ENCODE results near the gene HRCT1. TPM values are rescaled to one million over a fixed set of nuclear protein-coding genes. Genes with fewer than 3 reads are reported as not detected.

Gene HRCT1
- total RNA-seq, 2 donors from 2014 or later = 43.1 to 65.0 TPM

- Histone ChIP-seq H3K9me3 (no peaks in the 10 kb centered on the region), H3K27ac (peak overlapping the region; percentile 73), H3K4me3 (no peak overlapping the region), H3K27me3 (no peaks in the 10 kb centered on the region), H3K9ac (ENCODE audit: low read depth in 2 of 2, low read length in 2 of 2) (peak overlapping the region in 1 of 2 donors; percentile 26), H3K4me1 (peaks cover 14% of the 10 kb centered on the region), H3K36me3 (no peaks in the 10 kb centered on the region)
- intact Hi-C loops (cut with DNase I) = no loop called here
- DNase-seq = no peak
- no peak for TF ChIP-seq CTCF (IDR thresholded peaks at IDR 0.05)
Measured at GRCh38 chr9:35948451-35948850, 42.4 kb downstream of the HRCT1 start.

GRCh38 chr9:35948901-35949318, 42.9 kb downstream of the HRCT1 start:
- no peak for TF ChIP-seq CTCF (IDR thresholded peaks at IDR 0.05)
- peaks cover 14% of the 10 kb centered on the region for H3K4me1 ChIP-seq
- peak; percentile 63 for DNase-seq
- H3K9ac ChIP-seq (ENCODE audit: low read depth in 2 of 2, low read length in 2 of 2) = peak overlapping the region in 1 of 2 donors; percentile 78
- no peaks in the 10 kb centered on the region for H3K36me3 ChIP-seq
- no peak overlapping the region for H3K4me3 ChIP-seq
- intact Hi-C loops (cut with DNase I) = no loop called here
- H3K27ac ChIP-seq = peak overlapping the region; percentile 73
- no peaks in the 10 kb centered on the region for H3K9me3 ChIP-seq
- H3K27me3 ChIP-seq = no peaks in the 10 kb centered on the region

GRCh38 chr9:35951736-35952135, 45.7 kb downstream of the HRCT1 start:
- H3K4me1 ChIP-seq = peaks cover 5% of the 10 kb centered on the region
- no peak overlapping the region for H3K9ac ChIP-seq (ENCODE audit: low read depth in 2 of 2, low read length in 2 of 2)
- no peaks in the 10 kb centered on the region for H3K27me3 ChIP-seq
- H3K36me3 ChIP-seq = no peaks in the 10 kb centered on the region
- no peak for DNase-seq
- H3K9me3 ChIP-seq = no peaks in the 10 kb centered on the region
- H3K4me3 ChIP-seq = no peak overlapping the region
- intact Hi-C loops (cut with DNase I) = no loop called here
- TF ChIP-seq CTCF (IDR thresholded peaks at IDR 0.05) = no peak
- H3K27ac ChIP-seq = no peak overlapping the region

- no peak overlapping the region for H3K9ac ChIP-seq (ENCODE audit: low read depth in 2 of 2, low read length in 2 of 2)
- H3K4me1 ChIP-seq = peaks cover 5% of the 10 kb centered on the region
- no peaks in the 10 kb centered on the region for H3K9me3 ChIP-seq
- no peaks in the 10 kb centered on the region for H3K27me3 ChIP-seq
- no peak overlapping the region for H3K27ac ChIP-seq
- intact Hi-C loops (cut with DNase I) = no loop called here
- H3K4me3 ChIP-seq = no peak overlapping the region
- TF ChIP-seq CTCF (IDR thresholded peaks at IDR 0.05) = no peak
- DNase-seq = no peak
- H3K36me3 ChIP-seq = no peaks in the 10 kb centered on the region
Measured at GRCh38 chr9:35952526-35953191, 46.7 kb downstream of the HRCT1 start.

- Histone ChIP-seq H3K4me1 (no peaks in the 10 kb centered on the region), H3K9ac (ENCODE audit: low read depth in 2 of 2, low read length in 2 of 2) (no peak overlapping the region), H3K27me3 (no peaks in the 10 kb centered on the region), H3K9me3 (no peaks in the 10 kb centered on the region), H3K4me3 (no peak overlapping the region), H3K27ac (no peak overlapping the region), H3K36me3 (no peaks in the 10 kb centered on the region)
- peak; percentile 88 for TF ChIP-seq CTCF (IDR thresholded peaks at IDR 0.05)
- intact Hi-C loops (cut with DNase I) = no loop called here
- DNase-seq = peak; percentile 71
Measured at GRCh38 chr9:35954942-35955546, 49.0 kb downstream of the HRCT1 start.

Measured in colonic mucosa (tissue), 4 donors.